Panc1 (cell line): Measurements from ENCODE around the gene ABCB8. TPM values are rescaled to one million over a fixed set of nuclear protein-coding genes. Genes with fewer than 3 reads are reported as not detected.

Source experiments
- ATAC-seq: fragments of 200-7000 bp; cut with Tn5 transposase; 2 replicates; pipeline ENCODE4 v1.9.1; 2020; ENCODE audit warnings: mild to moderate bottlenecking, moderate library complexity
- BruUV-seq: library from RNA; stranded (reverse); fragments of 400-500 nt; replicated peaks from 2 replicates; lab custom pipeline; 2021; lab: Mats Ljungman, UMichigan
- CTCF ChIA-PET: fragments of 300-600 bp; sonication (Branson Sonifier 250); formaldehyde crosslinking; loops from one replicate; lab custom pipeline; 2022; ENCODE audit warnings: antibody characterized with exemption; lab: Charles Lee
- POLR2A ChIA-PET: fragments of 300-600 bp; sonication (Branson Sonifier 250); formaldehyde crosslinking; loops from one replicate; lab custom pipeline; 2022; ENCODE audit warnings: antibody characterized with exemption; lab: Charles Lee
- DNase-seq: peaks from one replicate; pipeline ENCODE4 v3.0.0-alpha.2; 2010; ENCODE audit warnings: low read depth, low spot score
- H3K27ac ChIP-seq: 2 replicates; pipeline ENCODE4 v1.5.1; 2011; ENCODE audit warnings: mild to moderate bottlenecking, low read length, inconsistent platforms
- H3K27me3 ChIP-seq: fragments of 200-500 bp; sonication (Bioruptor generic); 2 replicates; pipeline ENCODE4 v1.6.0; 2014; ENCODE audit warnings: low read length, inconsistent platforms; ENCODE audit not compliant: control insufficient read depth, insufficient read depth
- H3K36me3 ChIP-seq: fragments of 200-500 bp; sonication (Bioruptor generic); 2 replicates; pipeline ENCODE4 v1.5.1; 2014; ENCODE audit warnings: inconsistent platforms, mild to moderate bottlenecking, low read length, moderate library complexity; ENCODE audit not compliant: control insufficient read depth, insufficient read depth
- H3K4me1 ChIP-seq: 2 replicates; pipeline ENCODE4 v1.5.1; 2011; ENCODE audit warnings: inconsistent platforms, mild to moderate bottlenecking, low read length, moderate library complexity; ENCODE audit not compliant: control insufficient read depth, insufficient read depth
- H3K4me3 ChIP-seq, 2 experiments: 2 replicates each; pipeline ENCODE4 v1.5.1; 2011 to 2012; ENCODE audit warnings: low read depth in 2 of 2, low read length in 2 of 2, mild to moderate bottlenecking in 2 of 2, inconsistent platforms in 1 of 2, moderate library complexity in 1 of 2
- H3K9me3 ChIP-seq: fragments of 200-500 bp; sonication (Bioruptor generic); 2 replicates; pipeline ENCODE4 v1.5.1; 2014; ENCODE audit warnings: low read depth, mild to moderate bottlenecking, inconsistent platforms, low read length, moderate library complexity; ENCODE audit not compliant: control insufficient read depth, insufficient read depth
- CTCF ChIP-seq: fragments of 450-650 bp; IDR thresholded peaks from 2 replicates; pipeline ENCODE4 v1.5.1; 2017; ENCODE audit warnings: mild to moderate bottlenecking
- POLR2AphosphoS5 ChIP-seq: IDR thresholded peaks from 2 replicates; pipeline ENCODE4 v1.6.1; 2012; ENCODE audit warnings: mild to moderate bottlenecking, low read depth, low read length, moderate library complexity
- REST ChIP-seq, 2 experiments: IDR thresholded peaks; 2 replicates each; pipeline ENCODE4 v1.6.1; 2011 to 2012; ENCODE audit warnings: low read depth in 2 of 2, control low read depth in 1 of 2, low read length in 1 of 2, mild to moderate bottlenecking in 1 of 2, moderate library complexity in 1 of 2; ENCODE audit not compliant: insufficient read depth in 1 of 2
- SIN3A ChIP-seq: IDR thresholded peaks from 2 replicates; pipeline ENCODE4 v1.6.1; 2012; ENCODE audit warnings: low read depth, mild to moderate bottlenecking, low read length, moderate library complexity, borderline replicate concordance; ENCODE audit not compliant: insufficient read depth
- TCF7L2 ChIP-seq: IDR thresholded peaks from 2 replicates; pipeline ENCODE4 v1.6.1; 2011; ENCODE audit warnings: mild to moderate bottlenecking, low read depth, low read length, inconsistent platforms
- in situ Hi-C: cut with HindIII; loops from 2 replicates; pipeline ENCODE4 v1.10.0; 2016; ENCODE audit warnings: low sequenced_read_pairs, low pct_unique_long_range_greater_than_20kb
- intact Hi-C: fragments of 100-400 bp; cut with micrococcal nuclease; formaldehyde crosslinking; loops from one replicate; pipeline ENCODE4 v1.10.0; 2022; ENCODE audit not compliant: unreplicated experiment
- total RNA-seq: library from RNA; stranded (reverse); gene quantifications from one replicate; pipeline ENCODE4 v1.2.1, GENCODE V29; 2021; ENCODE audit not compliant: unreplicated experiment

The ABCB8 gene
- total RNA-seq, 1 experiment from 2014 or later = 49.8 TPM

GRCh38 chr7:151057989-151058780 lies 29.9 kb downstream of the ABCB8 start:
- in situ Hi-C loops = no loop called here
- TF ChIP-seq TCF7L2 (peak; percentile 100), POLR2AphosphoS5 (peak; percentile 39; the same call in 1 of the 2 replicates), SIN3A (no peak)
- Histone ChIP-seq H3K36me3 (peaks cover 2% of the 10 kb centered on the region; the same call in 1 of the 2 replicates), H3K9me3 (no peaks in the 10 kb centered on the region), H3K27me3 (no peaks in the 10 kb centered on the region), H3K4me3 (peak overlapping the region; percentile 83 to 94), H3K27ac (peak overlapping the region; percentile 99), H3K4me1 (peaks cover 38% of the 10 kb centered on the region)
- DNase-seq (peak; percentile 99), ATAC-seq (peak; percentile 85)
- POLR2A ChIA-PET = no interaction called here
- no TSS peak for BruUV-seq
- CTCF ChIA-PET = no interaction called here
- intact Hi-C loops = no loop called here

- in situ Hi-C loops (no loop called here), intact Hi-C loops (no loop called here)
- no TSS peak for BruUV-seq
- ChIA-PET POLR2A (no interaction called here), CTCF (no interaction called here)
- TF ChIP-seq REST (IDR thresholded peaks at IDR 0.05; ENCODE audit: insufficient read depth in 1 of 2, low read depth in 2 of 2, low read length in 1 of 2) (no peak), POLR2AphosphoS5 (peak; percentile 5; the same call in 1 of the 2 replicates)
- Histone ChIP-seq H3K4me3 (peak overlapping the region; percentile 83 to 94), H3K36me3 (peaks cover 2% of the 10 kb centered on the region; the same call in 1 of the 2 replicates), H3K9me3 (no peaks in the 10 kb centered on the region), H3K27me3 (no peaks in the 10 kb centered on the region), H3K27ac (peak overlapping the region; percentile 99), H3K4me1 (peaks cover 38% of the 10 kb centered on the region)
- no peak for DNase-seq
- ATAC-seq = no peak
These were observed 30.6 kb downstream of the ABCB8 start for GRCh38 chr7:151058781-151059366.

GRCh38 chr7:151059367-151060112 lies 31.3 kb downstream of the ABCB8 start, which contains the start of gene SLC4A2:
SLC4A2 (plus strand) TSS chr7:151059589; CDS start chr7:151061988, 2,399 bp downstream.
- H3K27me3 ChIP-seq = no peaks in the 10 kb centered on the region
- no peak for TF ChIP-seq REST (IDR thresholded peaks at IDR 0.05; ENCODE audit: insufficient read depth in 1 of 2, low read depth in 2 of 2, low read length in 1 of 2)
- TF ChIP-seq CTCF = no peak; the same call in 1 of the 2 replicates
- no peak for TF ChIP-seq SIN3A
- TF ChIP-seq POLR2AphosphoS5 = no peak
- TF ChIP-seq TCF7L2 = no peak
- peak within 1 kb of the TSS; percentile 83 to 94 for H3K4me3 ChIP-seq
- CTCF ChIA-PET = interaction anchor here (0.7 kb wide), 1 partner anchor 23 kb away, joined by 3 read pairs; no protein-coding TSS in a partner anchor
- DNase-seq (no peak), ATAC-seq (peak; percentile 28)
- in situ Hi-C loops = no loop called here
- intact Hi-C loops = no loop called here
- BruUV-seq = no TSS peak
- H3K27ac ChIP-seq = peak within 1 kb of the TSS; percentile 99
- peaks cover 2% of the 10 kb centered on the region; the same call in 1 of the 2 replicates for H3K36me3 ChIP-seq
- peaks cover 38% of the 10 kb centered on the region for H3K4me1 ChIP-seq
- POLR2A ChIA-PET = interaction anchor here (0.7 kb wide), 1 partner anchor 21 kb away, joined by 3 read pairs; no protein-coding TSS in a partner anchor
- no peaks in the 10 kb centered on the region for H3K9me3 ChIP-seq
